CD4-positive, alpha-beta memory T cell (primary cell): Measurements from ENCODE around the gene METAP1. TPM values are rescaled to one million over a fixed set of nuclear protein-coding genes. Genes with fewer than 3 reads are reported as not detected.
"Not testable (repeated sequence)": the region's sequence is repeated elsewhere in the genome, so short reads cannot be mapped to it uniquely, and the experiment has no call there.

Experiments used
- CTCF ChIA-PET: fragments of 350-600 bp; sonication (Branson Sonifier 250); formaldehyde crosslinking; loops from one replicate; lab custom pipeline; 2021; ENCODE audit warnings: inconsistent platforms; ENCODE audit not compliant: partially characterized antibody; lab: Charles Lee
- POLR2A ChIA-PET: fragments of 350-600 bp; sonication (Branson Sonifier 250); formaldehyde crosslinking; loops from one replicate; lab custom pipeline; 2021; ENCODE audit not compliant: partially characterized antibody; lab: Charles Lee
- DNase-seq, 5 donors: peaks; one replicate each; pipeline versions ENCODE4 v3.0.0 to v3.0.0-alpha.2; 2020 to 2022; ENCODE audit warnings: mixed read lengths in 1 of 5
- H3K27ac ChIP-seq: one replicate; pipeline ENCODE4 v1.7.0; 2013; ENCODE audit warnings: low read depth, low read length
- H3K27me3 ChIP-seq: 2 replicates; pipeline ENCODE4 v1.7.0; 2013; ENCODE audit warnings: mild to moderate bottlenecking, low read length, moderate library complexity; ENCODE audit not compliant: insufficient read depth
- H3K36me3 ChIP-seq: 2 replicates; pipeline ENCODE4 v1.7.0; 2013; ENCODE audit warnings: mild to moderate bottlenecking, low read length, moderate library complexity; ENCODE audit not compliant: insufficient read depth
- H3K4me1 ChIP-seq: 2 replicates; pipeline ENCODE4 v1.7.0; 2013; ENCODE audit warnings: mild to moderate bottlenecking, low read length, moderate library complexity; ENCODE audit not compliant: insufficient read depth
- H3K4me3 ChIP-seq, 2 donors: one replicate each; pipeline ENCODE4 v1.7.0; 2013; ENCODE audit warnings: low read length in 2 of 2, mild to moderate bottlenecking in 1 of 2
- H3K9me3 ChIP-seq, 2 donors: one replicate each; pipeline ENCODE4 v1.7.0; 2013; ENCODE audit warnings: low read length in 2 of 2, control low read depth in 1 of 2; ENCODE audit not compliant: control insufficient read depth in 1 of 2
- H3K27ac Mint-ChIP-seq, 7 donors: one replicate each; pipeline ENCODE4 v1.8.0; 2020 to 2021; ENCODE audit warnings: mixed read lengths in 7 of 7, mild to moderate bottlenecking in 6 of 7, inconsistent platforms in 3 of 7, moderate library complexity in 3 of 7
- H3K27me3 Mint-ChIP-seq, 2 donors: one replicate each; pipeline ENCODE4 v1.8.0; 2020 to 2021; ENCODE audit warnings: mixed read lengths in 2 of 2
- H3K36me3 Mint-ChIP-seq, 2 donors: one replicate each; pipeline ENCODE4 v1.8.0; 2020 to 2021; ENCODE audit warnings: mixed read lengths in 2 of 2, inconsistent platforms in 1 of 2, mild to moderate bottlenecking in 1 of 2
- H3K4me1 Mint-ChIP-seq, 4 donors: one replicate each; pipeline ENCODE4 v1.8.0; 2020 to 2021; ENCODE audit warnings: mixed read lengths in 4 of 4, mild to moderate bottlenecking in 1 of 4
- H3K4me3 Mint-ChIP-seq, 8 donors: one replicate each; pipeline ENCODE4 v1.8.0; 2020 to 2021; ENCODE audit warnings: mixed read lengths in 8 of 8, mild to moderate bottlenecking in 7 of 8, moderate library complexity in 6 of 8, inconsistent platforms in 3 of 8
- H3K9me3 Mint-ChIP-seq, 8 donors: one replicate each; pipeline ENCODE4 v1.8.0; 2020 to 2021; ENCODE audit warnings: mixed read lengths in 8 of 8, mild to moderate bottlenecking in 5 of 8, inconsistent platforms in 3 of 8, moderate library complexity in 1 of 8
- intact Hi-C: fragments of 100-400 bp; cut with micrococcal nuclease; formaldehyde crosslinking; loops from one replicate; pipeline ENCODE4 v1.15.1; 2023
- polyA plus RNA-seq, 2 donors: library from polyadenylated mRNA; unstranded; fragments of 300-500 nt; fragmentation: Illumina TruSeq; gene quantifications; one replicate each; pipeline ENCODE4 v1.2.3, GENCODE V29; 2021
- total RNA-seq, 2 experiments: library from RNA; stranded (reverse); gene quantifications; one replicate each; pipeline ENCODE4 v1.2.3, GENCODE V29; 2021

METAP1 gene
- total and polyA plus RNA-seq, 4 experiments from 2014 or later, result 33.5 to 36.7 (median 35.0) TPM

GRCh38 chr4:99077177-99077576 is 81.7 kb downstream of the METAP1 start:
- Mint-ChIP-seq H3K27me3 (no peaks in the 10 kb centered on the region), H3K4me1 (peaks cover 5 to 12% (median 11%) of the 10 kb centered on the region in 4 donors), H3K27ac (no peak overlapping the region), H3K36me3 (peaks cover 53 to 83% of the 10 kb centered on the region in 2 donors), H3K4me3 (no peak overlapping the region), H3K9me3 (no peaks in the 10 kb centered on the region)
- POLR2A ChIA-PET, result interaction anchor here (1.0 kb wide), 1 partner anchor 12 kb away, joined by 3 read pairs; the partner anchor contains the start of gene ADH5
- intact Hi-C loops, result no loop called here
- DNase-seq, result no peak
- H3K36me3 ChIP-seq, result peaks cover 60% of the 10 kb centered on the region
- H3K4me1 ChIP-seq, result no peaks in the 10 kb centered on the region
- H3K27me3 ChIP-seq, result no peaks in the 10 kb centered on the region
- no peaks in the 10 kb centered on the region for H3K9me3 ChIP-seq
- H3K4me3 ChIP-seq, result no peak overlapping the region
- H3K27ac ChIP-seq, result no peak overlapping the region
- CTCF ChIA-PET, result interaction anchor here (2.7 kb wide), 1 partner anchor 20 kb away, joined by 13 read pairs; no protein-coding TSS in a partner anchor

GRCh38 chr4:99078336-99078735 is 82.8 kb downstream of the METAP1 start:
- Histone ChIP-seq H3K27ac (no peak overlapping the region), H3K9me3 (no peaks in the 10 kb centered on the region), H3K4me1 (no peaks in the 10 kb centered on the region), H3K36me3 (peaks cover 59% of the 10 kb centered on the region), H3K4me3 (no peak overlapping the region), H3K27me3 (no peaks in the 10 kb centered on the region)
- POLR2A ChIA-PET, result interaction anchor here (2.0 kb wide), 1 partner anchor 10 kb away, joined by 9 read pairs; the partner anchor contains the start of gene ADH5
- no peak overlapping the region for H3K4me3 Mint-ChIP-seq
- H3K4me1 Mint-ChIP-seq, result peaks cover 5 to 14% (median 12%) of the 10 kb centered on the region in 4 donors
- H3K27me3 Mint-ChIP-seq, result no peaks in the 10 kb centered on the region
- CTCF ChIA-PET, result interaction anchor here (1.0 to 2.7 kb wide), 2 partner anchors 21 to 83 kb away, joined by 4 to 13 read pairs; partner anchors contain the start of gene METAP1
- H3K36me3 Mint-ChIP-seq, result peaks cover 47 to 82% of the 10 kb centered on the region in 2 donors
- no peak for DNase-seq
- no peak overlapping the region for H3K27ac Mint-ChIP-seq
- no peaks in the 10 kb centered on the region for H3K9me3 Mint-ChIP-seq
- intact Hi-C loops, result no loop called here

- H3K27me3 Mint-ChIP-seq, result no peaks in the 10 kb centered on the region
- peaks cover 43 to 81% of the 10 kb centered on the region in 2 donors for H3K36me3 Mint-ChIP-seq
- peak overlapping the region in 1 of 7 donors; percentile 72 for H3K27ac Mint-ChIP-seq
- no peaks in the 10 kb centered on the region for H3K9me3 Mint-ChIP-seq
- DNase-seq, result no peak
- ChIA-PET CTCF (interaction anchor here (1.5 to 2.7 kb wide), 2 partner anchors 22 to 84 kb away, joined by 4 to 13 read pairs; partner anchors contain the start of gene METAP1), POLR2A (interaction anchor here (2.0 kb wide), 1 partner anchor 10 kb away, joined by 9 read pairs; the partner anchor contains the start of gene ADH5)
- peaks cover 59% of the 10 kb centered on the region for H3K36me3 ChIP-seq
- H3K27me3 ChIP-seq, result no peaks in the 10 kb centered on the region
- H3K4me1 Mint-ChIP-seq, result peaks cover 5 to 18% (median 14%) of the 10 kb centered on the region in 4 donors
- H3K4me1 ChIP-seq, result no peaks in the 10 kb centered on the region
- H3K27ac ChIP-seq, result no peak overlapping the region
- H3K4me3 ChIP-seq, result no peak overlapping the region
- intact Hi-C loops, result no loop called here
- H3K9me3 ChIP-seq, result no peaks in the 10 kb centered on the region
- no peak overlapping the region for H3K4me3 Mint-ChIP-seq
Observed at GRCh38 chr4:99078931-99079624, 83.6 kb downstream of the METAP1 start.

- CTCF ChIA-PET, result interaction anchor here (1.5 to 2.7 kb wide), 2 partner anchors 23 to 85 kb away, joined by 4 to 13 read pairs; partner anchors contain the start of gene METAP1
Observed at GRCh38 chr4:99079625-99080295, 84.2 kb downstream of the METAP1 start.

GRCh38 chr4:99080869-99081268 is 85.3 kb downstream of the METAP1 start:
- H3K4me3 Mint-ChIP-seq, H3K4me1 ChIP-seq, H3K27me3 ChIP-seq, H3K4me3 ChIP-seq, H3K27me3 Mint-ChIP-seq, H3K27ac ChIP-seq, intact Hi-C loops, H3K9me3 Mint-ChIP-seq, DNase-seq, H3K9me3 ChIP-seq: not testable (repeated sequence)
- peaks cover 18 to 30% (median 19%) of the 10 kb centered on the region in 4 donors for H3K4me1 Mint-ChIP-seq
- ChIA-PET CTCF (interaction anchor here (1.5 to 1.9 kb wide), 2 partner anchors 86 kb away, joined by 4 to 5 read pairs; partner anchors contain the start of gene METAP1), POLR2A (interaction anchor here (0.6 kb wide), 1 partner anchor 153 kb away, joined by 4 read pairs; no protein-coding TSS in a partner anchor)
- peak overlapping the region in 2 of 7 donors; percentile 24 to 33 for H3K27ac Mint-ChIP-seq
- peaks cover 51 to 85% of the 10 kb centered on the region in 2 donors for H3K36me3 Mint-ChIP-seq
- peaks cover 67% of the 10 kb centered on the region for H3K36me3 ChIP-seq

More at GRCh38 chr4:99079625-99080295, 84.2 kb downstream of the METAP1 start:
- H3K36me3 ChIP-seq, result peaks cover 65% of the 10 kb centered on the region
- intact Hi-C loops, result no loop called here
- no peaks in the 10 kb centered on the region for H3K4me1 ChIP-seq
- Mint-ChIP-seq H3K4me1 (peaks cover 9 to 20% (median 16%) of the 10 kb centered on the region in 4 donors), H3K36me3 (peaks cover 46 to 83% of the 10 kb centered on the region in 2 donors), H3K27ac (peak overlapping the region in 1 of 7 donors; percentile 50), H3K27me3 (no peaks in the 10 kb centered on the region), H3K9me3 (no peaks in the 10 kb centered on the region), H3K4me3 (no peak overlapping the region)
- no peaks in the 10 kb centered on the region for H3K9me3 ChIP-seq
- no peaks in the 10 kb centered on the region for H3K27me3 ChIP-seq
- POLR2A ChIA-PET, result interaction anchor here (2.0 kb wide), 1 partner anchor 9 kb away, joined by 9 read pairs; the partner anchor contains the start of gene ADH5
- H3K27ac ChIP-seq, result no peak overlapping the region
- no peak for DNase-seq
- H3K4me3 ChIP-seq, result no peak overlapping the region

GRCh38 chr4:99082192-99082591 is 86.7 kb downstream of the METAP1 start:
- no peak for DNase-seq
- intact Hi-C loops, result no loop called here
- Histone ChIP-seq H3K27ac (no peak overlapping the region), H3K36me3 (peaks cover 57% of the 10 kb centered on the region), H3K27me3 (no peaks in the 10 kb centered on the region), H3K9me3 (no peaks in the 10 kb centered on the region), H3K4me1 (peaks cover 9% of the 10 kb centered on the region), H3K4me3 (no peak overlapping the region)
- Mint-ChIP-seq H3K4me3 (no peak overlapping the region), H3K27ac (peak overlapping the region in 3 of 7 donors; percentile 8 to 57 (median 32)), H3K9me3 (no peaks in the 10 kb centered on the region), H3K4me1 (peaks cover 22 to 37% (median 27%) of the 10 kb centered on the region in 4 donors), H3K36me3 (peaks cover 45 to 78% of the 10 kb centered on the region in 2 donors), H3K27me3 (no peaks in the 10 kb centered on the region)
- POLR2A ChIA-PET, result no interaction called here
- CTCF ChIA-PET, result interaction anchor here (1.9 kb wide), 1 partner anchor 87 kb away, joined by 5 read pairs; the partner anchor contains the start of gene METAP1
